Activated CD8-positive, alpha-beta memory T cell treated with anti-CD3 and anti-CD28 coated beads for 48 hours (primary cell): ENCODE measurements around the gene PALD1.

Experiments used
- DNase-seq, 3 experiments: peaks; one replicate each; pipeline ENCODE4 v3.0.0-alpha.2; 2020; ENCODE audit warnings: low read depth in 2 of 3, low spot score in 2 of 3

The PALD1 gene

GRCh38 chr10:70457759-70458305, 20.7 kb upstream of the PALD1 start:
- DNase-seq = no peak

DNA sequence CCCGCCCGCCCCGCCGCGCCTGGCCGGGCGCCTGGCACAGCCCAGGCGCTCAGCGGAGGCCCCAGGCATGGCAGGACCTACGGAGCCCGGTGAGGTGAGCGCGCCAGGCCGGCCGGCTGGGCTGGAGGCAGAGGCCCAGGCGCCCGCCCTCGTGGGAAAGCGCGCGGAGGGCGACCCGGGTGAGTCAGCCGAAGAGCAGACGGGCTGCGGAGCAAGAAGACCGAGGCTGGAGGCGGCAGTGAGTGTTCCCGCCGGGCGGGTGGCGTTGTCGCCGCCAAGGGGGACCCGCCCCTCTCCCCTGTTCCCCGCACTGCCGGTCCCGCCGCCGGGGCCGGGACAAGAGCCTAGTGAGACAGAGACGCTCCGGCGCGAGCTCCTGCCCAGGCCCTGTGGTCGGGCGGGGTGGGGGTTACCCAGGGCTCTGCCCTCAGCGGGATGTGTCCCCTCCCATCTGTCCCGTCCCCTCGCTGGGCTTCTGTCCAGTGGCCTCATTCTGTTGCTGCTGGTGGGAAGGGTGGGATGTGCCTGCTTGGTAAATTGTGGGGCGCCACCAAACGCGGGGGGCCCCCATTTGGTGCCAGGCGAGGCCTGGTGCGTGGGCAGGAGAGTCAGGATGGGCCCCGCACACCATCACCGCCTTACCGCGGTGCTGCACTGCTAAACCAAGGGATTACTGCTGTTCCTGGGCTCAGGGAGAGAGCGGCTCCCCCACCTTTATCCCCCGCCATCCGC, 20.1 kb upstream of the PALD1 start:
- peak in 1 of 3 experiments; percentile 36 for DNase-seq

DNA sequence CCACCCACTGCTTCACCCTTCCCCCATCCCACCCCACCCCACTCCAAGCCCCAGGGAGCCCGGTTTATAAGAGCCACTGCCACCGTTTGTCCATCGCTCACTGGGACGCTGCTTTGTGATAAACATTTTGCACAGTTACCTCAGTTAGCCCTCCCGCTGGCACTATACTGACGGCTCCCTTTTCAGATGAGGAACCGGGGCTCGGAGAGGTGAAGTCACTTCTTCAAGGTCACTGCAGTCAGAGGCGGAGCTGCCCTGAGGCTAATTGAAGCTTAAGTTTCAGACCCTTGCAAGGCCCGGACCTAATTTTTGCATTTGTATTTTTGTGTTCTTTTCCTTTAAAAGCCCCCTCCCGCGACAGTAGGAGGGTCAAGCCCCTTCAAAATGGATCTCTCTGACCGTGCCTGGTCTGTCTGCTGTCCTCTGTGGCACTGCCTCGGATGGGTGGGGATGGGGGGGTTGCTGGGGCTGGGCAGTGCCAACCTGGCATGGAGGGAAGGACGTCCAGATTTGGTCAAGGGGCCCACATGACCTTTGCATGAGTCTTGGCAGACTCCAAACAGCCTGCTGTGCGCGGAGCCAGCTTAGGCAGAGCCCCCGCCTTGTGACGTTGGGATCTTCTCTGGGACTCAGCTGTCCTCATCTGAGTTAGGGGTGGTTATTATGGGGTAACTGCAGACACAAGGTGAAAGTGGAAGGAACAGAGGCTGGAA, 19.4 kb upstream of the PALD1 start:
- DNase-seq = no peak

DNA sequence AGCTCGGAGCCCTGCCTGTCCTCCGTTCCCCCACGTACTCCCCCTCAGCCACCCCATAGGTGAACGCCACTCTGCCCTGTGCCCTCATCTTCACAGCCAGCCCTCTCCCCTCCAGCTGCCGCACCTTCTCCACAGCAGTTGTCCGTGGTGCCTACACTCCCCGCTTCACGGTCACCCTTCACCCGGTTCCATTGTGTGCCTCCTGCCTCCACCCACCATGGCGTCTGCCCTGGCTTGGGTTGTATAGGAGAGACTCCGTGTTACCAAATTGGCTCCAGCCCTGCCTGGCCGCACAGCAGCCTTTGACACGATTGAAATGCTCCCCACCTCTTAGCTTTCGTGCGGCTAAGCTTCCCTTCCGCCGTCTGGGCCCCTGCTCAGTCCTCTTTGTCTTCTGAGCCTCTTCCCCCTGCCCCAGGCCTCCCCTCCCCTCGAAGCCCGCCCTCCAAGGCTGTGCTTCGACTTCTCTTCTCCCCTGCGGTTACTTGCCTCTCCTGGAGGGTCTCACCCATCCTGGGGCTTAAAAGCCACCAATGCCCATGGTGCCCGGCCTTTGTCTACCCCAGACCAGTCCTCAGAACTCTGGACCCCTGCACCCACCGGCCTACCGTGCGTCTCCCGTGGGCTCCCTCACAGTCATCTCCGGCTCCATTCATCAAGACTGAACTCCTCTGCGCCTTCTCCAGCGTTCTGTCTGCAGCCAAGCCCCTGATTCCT, 18.6 kb upstream of the PALD1 start:
- DNase-seq = no peak

GRCh38 chr10:70461397-70462348, 16.9 kb upstream of the PALD1 start:
- no peak for DNase-seq

- DNase-seq = no peak
These were observed 16.1 kb upstream of the PALD1 start for GRCh38 chr10:70462349-70462984.

- no peak for DNase-seq
These were observed 13.3 kb upstream of the PALD1 start for GRCh38 chr10:70465278-70465677.

DNA sequence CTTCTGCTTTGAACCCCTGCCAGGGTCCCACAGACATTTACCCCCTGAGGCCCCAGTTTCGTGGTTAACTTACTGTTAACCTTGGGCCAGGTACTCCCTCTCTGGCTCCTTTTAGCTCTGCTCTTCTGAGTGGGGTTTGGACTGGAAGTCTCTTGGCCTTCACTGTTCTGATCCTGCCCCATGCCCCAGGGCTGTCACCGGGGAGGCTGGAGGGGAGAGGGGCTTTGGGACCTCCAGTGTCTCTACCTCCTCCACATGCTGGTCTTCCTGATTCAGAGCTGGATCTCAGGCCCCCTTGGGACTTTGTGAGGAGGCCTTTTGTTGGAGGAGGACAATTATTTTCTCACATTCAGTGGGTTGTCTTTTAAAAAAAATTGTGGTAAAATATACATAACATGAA, 12.7 kb upstream of the PALD1 start:
- DNase-seq = no peak

DNA sequence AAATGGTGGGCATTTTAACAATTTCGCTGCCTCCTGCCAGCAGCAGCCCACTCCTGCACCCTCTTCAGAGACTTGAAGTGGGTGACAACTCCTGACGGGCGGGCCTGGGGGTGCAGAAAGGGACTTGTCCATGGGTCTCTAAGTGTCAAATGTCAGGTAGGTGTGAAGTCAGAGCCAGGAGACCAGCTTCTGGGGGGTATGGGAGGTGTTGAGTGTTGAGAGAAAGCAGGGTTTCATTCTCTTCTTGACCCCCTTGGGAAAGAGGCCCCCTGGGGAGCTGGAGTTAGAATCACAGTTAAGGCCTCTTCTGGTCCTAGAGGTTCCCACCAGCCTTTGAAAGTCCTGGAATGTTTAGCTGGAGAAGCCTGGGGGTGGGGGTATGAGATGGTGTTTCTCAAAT, 11.6 kb upstream of the PALD1 start:
- DNase-seq = no peak

GRCh38 chr10:70472799-70473454, 5.6 kb upstream of the PALD1 start:
- no peak for DNase-seq

DNA sequence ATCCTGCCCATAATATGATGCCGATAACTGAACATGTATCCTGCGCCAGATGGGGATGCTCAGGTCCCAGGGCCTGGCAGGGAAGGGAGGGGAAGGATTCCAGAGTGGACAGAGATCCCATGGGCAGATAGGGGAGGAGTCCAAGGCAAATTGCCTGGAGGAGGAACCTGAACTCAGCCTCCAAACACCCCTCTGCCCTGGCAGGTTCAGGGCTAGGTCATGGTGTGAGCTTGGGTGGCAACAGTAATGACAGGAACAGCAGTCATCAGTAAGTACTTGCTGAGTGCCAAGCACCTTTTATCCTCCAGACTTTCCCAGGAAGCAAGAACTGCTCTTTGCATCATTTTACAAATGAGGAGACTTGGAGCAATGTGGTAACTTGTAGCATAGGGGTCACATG, 3.8 kb upstream of the PALD1 start:
- DNase-seq = no peak

- no peak for DNase-seq
These were observed 2.9 kb upstream of the PALD1 start for GRCh38 chr10:70475661-70476060.

- no peak for DNase-seq
These were observed 2.1 kb upstream of the PALD1 start for GRCh38 chr10:70476249-70477035.

DNA sequence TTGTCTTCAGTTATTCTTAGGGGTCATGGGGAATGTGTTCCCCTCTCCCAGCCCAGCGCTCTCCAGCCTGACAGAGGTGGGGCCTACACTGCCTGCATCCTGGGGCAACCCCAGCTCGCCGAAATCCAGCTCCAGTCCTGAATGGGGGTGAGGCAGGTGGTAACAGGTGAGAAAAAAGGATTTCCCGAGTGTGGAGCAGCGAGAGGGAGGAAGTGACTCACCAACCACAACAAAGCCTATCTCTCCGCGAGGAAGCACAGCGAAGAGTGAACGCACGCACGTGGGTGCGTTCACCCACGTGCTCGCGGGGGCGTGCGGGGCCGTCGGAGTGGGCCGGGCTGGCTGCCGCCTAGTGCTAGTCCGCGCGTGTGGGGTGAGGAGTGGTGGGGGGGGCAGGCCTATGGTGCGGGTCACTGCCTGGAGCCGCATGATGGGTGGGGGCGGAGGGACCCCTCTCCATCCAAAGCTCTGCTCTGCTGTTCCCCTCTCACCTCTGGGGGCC, 855 bp upstream of the PALD1 start:
- DNase-seq = peak in 1 of 3 experiments; percentile 51

- DNase-seq = no peak
These were observed 606 bp downstream of the PALD1 start for GRCh38 chr10:70479165-70479581.

DNA sequence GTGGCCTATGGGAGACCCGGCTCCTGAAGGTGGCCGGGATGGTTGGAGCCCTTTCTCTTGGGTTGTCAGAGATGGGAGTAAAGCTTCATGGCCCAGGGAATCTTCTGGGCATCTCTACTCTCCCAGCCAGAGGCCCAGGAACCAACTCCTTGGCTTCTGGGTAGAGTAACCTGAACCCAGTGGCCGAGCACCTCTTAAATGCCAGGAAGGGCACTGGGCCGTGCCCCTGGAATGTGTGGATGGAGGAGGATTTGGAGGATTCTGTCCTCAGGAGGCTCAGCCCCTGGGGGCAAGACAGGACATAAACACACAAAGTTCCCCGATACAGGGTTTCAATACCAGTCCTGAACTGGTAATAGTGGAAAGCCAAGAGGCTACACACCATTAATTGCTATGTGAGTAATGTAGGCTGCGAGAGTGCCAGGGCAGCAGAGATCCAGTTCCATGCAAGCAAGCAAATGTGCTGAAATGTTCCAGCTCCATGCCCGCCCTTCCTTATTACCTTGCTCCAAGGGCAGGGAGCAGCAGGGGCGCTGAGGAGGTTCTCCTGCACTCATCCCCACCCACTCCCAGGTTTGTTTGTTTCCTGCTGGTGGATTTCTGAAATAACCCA, 1.2 kb downstream of the PALD1 start:
- no peak for DNase-seq

DNA sequence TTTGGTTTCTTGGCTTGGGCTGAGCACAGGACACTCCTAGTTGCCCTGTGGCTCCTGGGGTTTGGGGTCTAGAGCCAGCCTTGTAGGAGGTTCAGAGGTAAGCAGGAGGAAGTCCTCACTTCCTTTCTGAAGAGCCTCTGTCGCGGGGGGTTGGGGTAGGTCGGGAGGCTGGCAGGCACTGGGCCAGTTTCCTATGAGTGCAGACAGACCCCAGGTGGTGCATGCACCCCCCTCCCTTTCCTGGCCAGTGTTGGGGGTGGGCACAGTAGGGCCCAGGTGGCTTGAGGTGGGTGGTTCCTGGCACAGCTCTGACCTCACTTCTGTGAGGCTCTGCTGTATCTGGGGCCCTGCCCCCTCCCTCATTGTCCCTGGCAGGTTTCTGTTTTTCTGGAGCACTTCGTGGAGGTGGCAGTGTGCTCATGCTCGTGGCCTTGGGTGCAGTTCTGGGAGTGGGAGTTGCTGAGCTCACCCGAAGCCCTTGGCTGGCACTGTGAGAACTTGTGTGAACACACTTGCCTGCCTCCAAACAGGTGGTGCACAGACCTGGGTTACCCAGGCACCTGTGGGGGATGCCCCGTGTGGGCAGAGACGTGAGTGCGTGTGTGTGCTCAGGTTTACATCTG, 1.8 kb downstream of the PALD1 start:
- DNase-seq = no peak

- no peak for DNase-seq
These were observed 2.5 kb downstream of the PALD1 start for GRCh38 chr10:70481105-70481504.
